NCI-H774 (cell line): Measurements from ENCODE around the gene ASB10.

Experiments
- DNase-seq: peaks from one replicate; lab custom pipeline; 2025; lab: John Stamatoyannopoulos, UW

Gene ASB10

DNA sequence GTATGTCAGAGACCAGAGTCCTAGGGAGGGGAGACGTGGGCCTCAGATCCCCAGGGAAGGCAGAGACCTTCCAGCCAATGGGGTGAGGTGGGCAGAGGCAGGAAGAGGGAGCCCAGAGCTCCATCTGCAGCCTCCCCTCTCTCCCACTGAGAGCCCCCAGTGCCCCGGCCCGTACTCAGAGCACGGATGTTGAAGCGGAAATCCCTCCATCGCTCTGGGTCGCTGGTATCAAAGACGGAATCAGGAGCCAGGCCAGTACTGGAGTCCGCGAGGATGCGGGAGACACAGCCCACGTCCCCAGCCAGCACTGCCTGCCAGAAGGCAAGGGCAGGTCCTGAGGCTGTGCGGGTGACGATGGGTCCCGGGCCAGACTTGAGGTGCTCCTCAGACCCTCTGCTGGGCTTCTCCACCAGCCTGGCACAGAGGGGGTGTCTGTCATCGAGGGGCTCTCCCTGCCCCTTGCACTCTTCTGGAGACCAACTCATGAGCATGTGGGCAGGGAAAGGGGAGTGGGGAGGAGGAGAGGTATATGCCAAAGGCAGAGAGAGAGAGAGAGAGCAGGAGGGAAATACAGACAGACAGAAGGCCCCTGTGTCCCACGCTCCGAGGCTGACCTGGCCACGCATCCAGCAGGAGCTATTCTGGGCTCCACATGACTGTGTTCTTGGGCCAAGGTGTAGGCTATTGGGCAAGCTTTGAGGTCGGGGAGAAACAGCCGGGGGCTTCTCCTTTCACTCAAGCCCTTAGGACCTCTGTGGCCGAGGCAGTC is at the start of gene ASB10:
TSS of gene ASB10 (minus strand) at position 611 of the 769 bp plus-strand sequence. CDS start at position 491, 120 bp downstream.
- no peak for DNase-seq

GRCh38 chr7:151236406-151236805 is 49.4 kb upstream of the ASB10 start:
- DNase-seq: no peak

DNA sequence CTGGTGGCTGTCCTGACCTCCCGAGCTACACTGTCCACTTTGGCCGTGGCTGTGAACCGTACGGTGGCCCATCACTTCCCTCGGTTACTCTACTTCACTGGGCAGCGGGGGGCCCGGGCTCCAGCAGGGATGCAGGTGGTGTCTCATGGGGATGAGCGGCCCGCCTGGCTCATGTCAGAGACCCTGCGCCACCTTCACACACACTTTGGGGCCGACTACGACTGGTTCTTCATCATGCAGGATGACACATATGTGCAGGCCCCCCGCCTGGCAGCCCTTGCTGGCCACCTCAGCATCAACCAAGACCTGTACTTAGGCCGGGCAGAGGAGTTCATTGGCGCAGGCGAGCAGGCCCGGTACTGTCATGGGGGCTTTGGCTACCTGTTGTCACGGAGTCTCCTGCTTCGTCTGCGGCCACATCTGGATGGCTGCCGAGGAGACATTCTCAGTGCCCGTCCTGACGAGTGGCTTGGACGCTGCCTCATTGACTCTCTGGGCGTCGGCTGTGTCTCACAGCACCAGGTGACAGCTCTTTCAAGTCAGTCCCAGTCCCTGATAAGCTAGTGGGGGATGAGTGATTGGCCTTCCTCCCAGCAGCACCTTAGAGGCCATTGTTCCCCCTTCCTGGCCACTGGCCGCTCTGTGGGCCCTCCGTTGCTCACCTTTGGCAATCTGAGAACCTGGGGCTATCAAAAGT is 48.2 kb upstream of the ASB10 start:
- no peak for DNase-seq

- no peak for DNase-seq
Measured at GRCh38 chr7:151233804-151234203, 46.8 kb upstream of the ASB10 start.

DNA sequence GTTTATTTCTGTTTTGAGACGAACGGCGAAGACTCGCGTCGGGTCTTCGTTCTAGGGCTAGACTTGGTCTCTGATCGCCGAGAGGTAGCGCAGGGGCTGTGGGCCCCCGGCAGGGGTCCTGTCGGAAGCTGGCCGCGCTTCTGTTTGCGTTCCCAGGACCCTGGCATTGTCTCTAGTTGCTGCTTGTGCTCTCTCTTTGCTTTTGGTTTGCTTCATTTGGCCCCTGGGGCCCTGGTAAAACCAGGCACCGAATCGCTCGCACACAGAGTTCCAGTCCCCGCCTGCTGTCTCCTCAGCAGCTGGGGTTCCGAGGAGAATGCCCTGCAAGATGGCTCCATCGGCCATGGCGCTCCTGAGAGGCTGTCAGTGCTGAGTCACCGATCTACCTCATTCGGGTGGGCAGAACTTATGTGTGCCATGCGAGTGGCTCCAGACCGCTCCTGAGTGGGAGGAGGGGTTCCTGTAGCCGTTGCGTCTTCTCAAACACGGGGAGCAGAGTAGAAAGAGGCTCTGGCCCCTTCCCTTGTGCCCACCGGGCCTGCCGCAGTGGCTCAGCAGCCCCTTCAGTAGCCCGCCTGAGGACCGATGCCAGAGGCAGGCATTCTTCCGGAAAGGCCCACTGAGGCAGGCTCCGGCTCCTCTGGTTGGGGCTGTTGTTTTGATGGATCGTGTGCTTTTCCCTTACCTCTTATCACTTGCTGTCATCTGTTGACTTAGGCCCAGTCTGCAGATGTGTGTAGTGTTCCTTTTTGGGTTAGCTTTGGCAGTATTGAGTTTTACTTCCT is 46.1 kb upstream of the ASB10 start:
- no peak for DNase-seq

DNA sequence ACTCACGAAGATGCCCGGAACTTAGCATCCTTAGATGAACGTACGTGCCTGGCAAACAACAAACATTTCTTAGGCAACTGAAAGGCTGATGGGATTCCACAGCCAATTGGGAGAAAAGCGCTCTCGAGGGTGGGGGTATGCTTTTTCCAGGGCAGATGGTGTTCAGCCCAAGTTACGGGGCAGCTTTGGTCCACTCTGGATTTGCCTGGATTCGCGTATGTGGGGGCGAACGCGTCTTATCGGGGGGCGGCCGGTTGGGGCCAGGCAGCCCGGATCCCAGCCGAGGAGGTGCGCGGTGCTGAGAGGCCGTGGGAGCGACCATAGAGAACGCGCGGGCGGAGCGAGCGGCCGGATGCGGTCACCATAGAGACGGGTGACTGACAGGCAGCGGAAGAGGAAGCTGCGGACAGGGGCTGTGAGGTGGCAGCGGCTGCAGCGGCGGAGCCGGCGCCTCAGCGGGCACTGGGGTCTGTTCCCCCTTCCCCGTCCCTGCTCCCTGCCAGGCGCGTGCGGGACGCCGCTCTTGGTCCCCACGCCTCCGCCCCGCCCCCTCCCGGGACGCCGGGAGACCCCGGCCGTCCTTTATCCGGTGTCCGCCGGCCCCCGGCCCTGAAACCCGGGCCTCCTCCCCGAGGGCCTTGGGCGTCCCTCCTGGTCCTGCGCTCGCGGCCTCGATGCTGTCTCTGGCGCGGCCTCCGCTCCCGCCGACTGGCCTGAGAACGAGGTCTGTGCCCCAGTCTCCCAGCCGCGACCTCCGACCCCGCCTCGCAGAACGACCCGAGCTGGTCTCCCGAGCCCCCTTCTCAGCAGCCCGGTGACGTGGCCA is 45.3 kb upstream of the ASB10 start, which contains the start of gene CHPF2:
TSS of gene CHPF2 (plus strand) at position 393 of the 826 bp plus-strand sequence. CDS start 1,529 bp downstream, outside the sequence.
- peak; percentile 76 for DNase-seq

DNA sequence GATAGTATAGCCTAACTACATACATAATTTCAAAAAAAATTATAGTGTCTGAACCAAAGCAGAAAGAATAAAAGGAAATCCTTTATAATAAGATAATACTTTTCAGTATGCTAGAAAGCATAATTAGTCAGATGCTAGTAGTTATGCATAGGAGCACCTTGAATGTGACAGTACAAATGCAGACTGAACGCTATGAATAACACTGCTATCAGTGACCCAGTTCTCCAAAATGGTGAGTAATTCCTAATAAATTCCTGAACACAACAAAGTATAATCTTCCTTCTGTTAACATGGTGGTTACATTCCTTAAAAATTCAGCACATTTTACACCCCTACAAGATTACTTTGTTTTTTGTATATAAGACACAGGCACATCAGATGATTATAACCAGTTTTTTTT is 44.0 kb upstream of the ASB10 start:
- DNase-seq: no peak

- no peak for DNase-seq
Measured at GRCh38 chr7:151229249-151229648, 42.2 kb upstream of the ASB10 start.

DNA sequence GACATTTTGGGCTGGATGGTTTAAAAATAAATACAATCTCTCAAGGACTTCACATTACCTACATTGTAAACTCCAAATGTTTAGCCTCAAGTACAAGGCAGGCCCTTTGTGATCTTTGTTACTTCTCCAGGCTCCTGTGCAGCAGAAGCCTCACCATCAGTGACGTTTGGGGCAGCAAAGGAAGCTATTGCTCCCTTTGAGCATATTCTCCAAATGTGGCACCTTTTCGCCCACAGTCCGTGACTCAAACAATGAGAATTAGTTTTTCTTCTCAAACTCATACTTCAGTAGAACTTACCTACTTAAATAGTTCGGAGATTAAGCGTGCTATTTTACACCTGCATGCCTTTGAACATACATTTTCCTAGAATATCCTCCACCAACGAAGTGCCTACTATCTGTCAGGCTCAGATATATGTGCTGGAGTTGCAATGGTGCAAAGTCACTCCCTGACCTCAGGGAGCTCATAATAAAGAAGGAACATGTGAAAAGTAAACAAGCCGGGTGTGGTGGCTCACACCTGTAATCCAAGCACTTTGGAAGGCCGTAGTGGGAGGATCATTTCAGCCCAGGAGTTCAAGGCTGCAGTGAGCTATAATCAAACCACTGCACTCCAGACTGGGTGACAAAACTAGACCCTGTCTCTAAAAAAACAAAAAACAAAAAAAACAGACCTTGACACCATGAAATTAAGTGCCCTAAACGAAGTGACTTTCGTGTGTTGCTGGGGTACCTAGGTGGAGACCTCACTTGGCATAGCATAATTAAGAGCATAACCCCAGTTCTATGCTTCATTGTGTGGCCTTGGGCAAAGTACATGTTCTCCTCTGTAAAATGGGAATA is 41.2 kb upstream of the ASB10 start:
- DNase-seq: no peak

DNA sequence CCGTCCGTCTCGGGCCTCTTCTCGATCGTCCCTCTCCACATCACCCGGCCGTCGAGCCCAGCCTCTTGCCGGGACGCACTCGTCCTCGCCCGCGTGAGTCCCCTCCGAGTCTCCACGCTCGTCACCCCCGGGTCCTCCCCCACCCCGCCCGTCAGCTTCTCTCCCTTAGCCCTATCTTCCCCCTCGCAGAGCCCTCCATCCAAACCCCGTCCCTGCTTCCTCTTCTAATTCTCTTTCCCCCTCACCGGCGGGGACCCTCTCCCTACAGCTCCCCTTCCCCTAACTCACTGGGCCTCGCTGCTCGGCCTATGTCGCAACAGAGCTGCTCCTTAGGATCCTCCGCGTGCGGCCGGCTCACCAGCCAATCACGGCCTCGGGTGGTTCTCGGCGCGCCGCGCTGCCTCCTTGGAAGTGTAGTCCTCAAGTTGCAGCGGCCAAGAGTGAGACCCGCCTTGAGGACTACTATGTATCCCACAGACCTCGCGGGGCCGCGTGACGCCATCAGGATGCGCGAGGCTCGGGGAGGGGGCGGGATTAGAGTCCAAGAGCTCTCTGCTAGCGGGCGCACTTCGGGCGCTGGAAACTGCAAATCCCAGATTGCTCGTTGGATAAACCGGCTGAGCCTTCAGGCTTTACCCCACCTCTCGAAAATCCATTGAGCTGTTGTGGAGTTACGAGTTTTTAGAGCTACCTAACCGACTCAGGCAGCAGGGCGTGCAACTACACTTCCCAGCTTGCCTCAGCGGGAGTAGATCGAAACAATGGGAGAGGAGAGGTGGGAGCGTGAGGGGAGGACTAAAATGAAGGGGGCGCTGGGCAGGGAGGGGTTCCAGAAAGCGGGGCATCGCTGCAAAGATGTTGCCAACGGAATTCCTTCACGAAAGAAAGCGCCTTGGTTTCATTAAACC is 40.1 kb upstream of the ASB10 start, which contains the start of gene ABCF2:
TSS of gene ABCF2 (minus strand) at position 331 of the 908 bp plus-strand sequence. CDS start 747 bp downstream, outside the sequence.
- DNase-seq: peak; percentile 96

GRCh38 chr7:151226560-151226874 is 39.5 kb upstream of the ASB10 start:
- no peak for DNase-seq

DNA sequence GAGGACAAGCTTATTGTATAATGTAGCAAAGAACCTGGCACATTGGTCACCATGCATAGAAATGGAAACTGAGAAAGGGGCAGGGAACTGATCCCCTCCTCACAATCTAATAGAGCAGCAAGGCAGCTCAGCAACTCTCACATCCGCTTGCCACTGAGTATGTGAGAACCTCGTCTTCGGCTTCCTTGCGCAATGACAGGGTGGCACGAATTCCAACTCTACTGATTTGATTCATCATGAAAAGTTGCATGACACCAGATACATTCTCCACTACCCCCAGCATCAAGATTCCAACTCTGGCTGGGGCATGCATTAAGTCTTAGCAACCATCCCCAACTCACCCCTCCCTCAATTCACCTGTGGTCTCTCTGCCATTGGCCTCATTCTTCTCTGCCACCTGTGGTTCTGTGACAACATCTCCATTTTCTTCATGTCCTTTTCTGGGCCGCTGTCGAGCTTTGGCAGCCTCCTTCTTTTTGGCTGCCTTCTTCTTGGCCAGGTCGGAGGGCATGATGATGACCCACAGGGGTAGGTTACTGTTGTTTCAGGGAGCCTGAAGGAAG is 39.0 kb upstream of the ASB10 start:
- DNase-seq: no peak

DNA sequence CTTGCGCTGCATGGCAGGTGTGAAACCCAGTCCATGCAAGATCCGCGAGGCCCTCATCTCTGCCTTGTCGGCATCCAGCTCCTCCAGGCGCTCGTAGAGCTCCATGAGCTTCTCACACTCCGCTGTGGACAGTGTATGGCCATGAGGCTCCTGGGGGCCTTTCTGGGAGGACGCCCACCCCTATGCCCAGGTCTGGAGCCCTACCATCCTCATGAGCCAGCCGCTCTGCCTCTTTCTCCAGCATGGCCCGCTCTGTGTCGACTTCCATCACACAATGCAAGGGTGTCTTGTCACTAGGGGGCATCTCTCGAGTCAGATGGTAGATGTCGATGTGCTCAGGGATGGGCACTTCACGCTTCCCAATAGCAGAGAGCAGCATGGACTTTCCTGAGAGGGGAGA is 36.7 kb upstream of the ASB10 start:
- DNase-seq: no peak

DNA sequence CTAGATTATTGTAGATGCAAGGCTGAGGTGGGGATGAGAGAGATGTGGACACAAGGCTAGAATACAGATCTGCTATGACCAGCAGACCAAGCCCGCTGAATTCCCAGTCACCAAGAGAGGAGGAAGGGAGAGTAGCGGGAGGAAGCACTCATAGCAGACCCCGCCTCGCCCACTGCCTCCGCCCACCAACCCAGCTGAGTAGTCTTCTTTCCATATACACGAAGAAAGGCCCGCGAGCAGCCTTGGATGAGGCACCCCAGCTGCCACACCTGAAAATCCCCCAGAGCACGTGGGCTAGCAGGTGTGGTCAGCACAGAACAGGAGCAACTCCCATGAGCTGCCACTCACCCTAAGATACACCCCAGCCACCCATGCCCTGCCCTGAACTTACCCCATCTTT is 31.1 kb upstream of the ASB10 start:
- no peak for DNase-seq

- no peak for DNase-seq
Measured at GRCh38 chr7:151215396-151215795, 28.3 kb upstream of the ASB10 start.

DNA sequence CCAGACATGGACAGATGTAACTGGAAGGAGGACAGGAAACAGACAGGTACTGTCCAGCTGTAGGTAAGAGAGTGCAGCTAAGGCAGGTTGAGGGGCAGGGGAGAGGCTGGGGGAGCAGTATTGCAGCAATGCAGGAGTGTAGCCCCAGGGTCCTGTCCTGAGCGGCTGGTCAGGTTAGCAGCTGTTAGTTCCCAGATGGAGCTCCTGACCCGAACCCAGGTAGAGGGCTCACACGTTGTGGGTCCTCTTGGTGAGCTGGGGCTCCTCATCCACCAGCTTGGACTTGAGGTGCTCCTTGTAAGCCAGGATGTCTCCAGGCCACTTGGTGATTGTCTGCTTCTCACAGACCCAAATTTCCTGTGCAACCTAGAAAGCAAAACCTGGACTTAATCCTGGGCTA is 26.8 kb upstream of the ASB10 start:
- DNase-seq: no peak

DNA sequence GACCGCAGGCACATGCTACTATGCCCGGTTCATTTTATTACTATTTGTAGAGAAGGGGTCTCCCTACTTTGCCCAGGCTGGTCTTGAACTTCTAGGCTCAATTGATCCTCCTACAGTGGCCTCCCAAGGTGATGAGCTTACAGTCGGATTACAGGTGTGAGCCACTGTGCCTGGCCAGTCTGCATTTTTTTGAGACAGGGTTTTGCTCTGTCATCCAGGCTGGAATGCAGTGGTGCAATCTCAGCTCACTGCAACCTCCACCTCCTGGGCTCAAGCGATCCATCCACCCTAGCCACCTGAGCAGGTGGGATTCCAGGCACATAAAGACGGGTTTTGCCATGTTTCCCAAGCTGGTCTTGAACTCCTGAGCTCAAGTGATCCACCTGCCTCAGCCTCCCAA is 25.6 kb upstream of the ASB10 start:
- DNase-seq: no peak

- DNase-seq: no peak
Measured at GRCh38 chr7:151211155-151211772, 24.2 kb upstream of the ASB10 start.
